GM12878 (cell line): Measurements from ENCODE around the gene KIF22. TPM values are rescaled to one million over a fixed set of nuclear protein-coding genes. Genes with fewer than 3 reads are reported as not detected.

Experiments
- ATF3 ChIP-seq: IDR thresholded peaks from 2 replicates; pipeline ENCODE4 v1.6.1; 2011; ENCODE audit warnings: low read depth, mild to moderate bottlenecking, low read length, moderate library complexity, borderline replicate concordance; ENCODE audit errors: extremely low read depth
- ATF7 ChIP-seq: fragments of 450-650 bp; IDR thresholded peaks from 2 replicates; pipeline ENCODE4 v1.6.1; 2016; ENCODE audit warnings: low read depth, mild to moderate bottlenecking
- BCL3 ChIP-seq: IDR thresholded peaks from 2 replicates; pipeline ENCODE4 v1.6.1; 2011; ENCODE audit warnings: borderline replicate concordance, low read depth, mild to moderate bottlenecking, moderate library complexity, low read length; ENCODE audit not compliant: insufficient read depth, poor library complexity, severe bottlenecking
- BCLAF1 ChIP-seq: fragments of 450-650 bp; IDR thresholded peaks from 2 replicates; pipeline ENCODE4 v1.6.1; 2017; ENCODE audit warnings: antibody characterized with exemption, mild to moderate bottlenecking, moderate library complexity
- ETV6 ChIP-seq, 2 experiments: fragments of 450-650 bp in 1 of 2; IDR thresholded peaks in 1 of 2; conservative IDR thresholded peaks in 1 of 2; 2 replicates each; pipeline ENCODE4 v1.6.1; 2014; ENCODE audit warnings: antibody characterized with exemption in 1 of 2, borderline replicate concordance in 1 of 2, low read depth in 1 of 2, mild to moderate bottlenecking in 1 of 2, moderate library complexity in 1 of 2
- FOS ChIP-seq: IDR thresholded peaks from 3 replicates; pipeline ENCODE4 v1.6.1; 2011; ENCODE audit warnings: borderline replicate concordance; ENCODE audit not compliant: insufficient read length; ENCODE audit errors: extremely low read depth
- GABPA ChIP-seq: IDR thresholded peaks from 2 replicates; pipeline ENCODE4 v1.6.1; 2014; ENCODE audit warnings: antibody characterized with exemption, low read depth, mild to moderate bottlenecking, inconsistent platforms
- IKZF1 ChIP-seq: fragments of 450-650 bp; conservative IDR thresholded peaks from 2 replicates; pipeline ENCODE4 v1.6.1; 2017; ENCODE audit warnings: antibody characterized with exemption, mild to moderate bottlenecking
- IKZF2 ChIP-seq, 2 experiments: fragments of 450-650 bp; IDR thresholded peaks; 2 replicates each; pipeline ENCODE4 v1.6.1; 2017; ENCODE audit warnings: mild to moderate bottlenecking in 2 of 2, moderate library complexity in 2 of 2
- KDM1A ChIP-seq: fragments of 200-600 bp; sonication (generic); IDR thresholded peaks from 2 replicates; pipeline ENCODE4 v1.6.1; 2016; ENCODE audit warnings: borderline replicate concordance
- PBX3 ChIP-seq: IDR thresholded peaks from 2 replicates; pipeline ENCODE4 v1.6.1; 2011; ENCODE audit warnings: mild to moderate bottlenecking, low read depth, low read length, moderate library complexity; ENCODE audit not compliant: insufficient replicate concordance
- POLR2AphosphoS5 ChIP-seq: IDR thresholded peaks from 2 replicates; pipeline ENCODE4 v1.6.1; 2011; ENCODE audit warnings: mild to moderate bottlenecking, low read length, inconsistent platforms
- RAD21 ChIP-seq: IDR thresholded peaks from 2 replicates; pipeline ENCODE4 v1.6.1; 2011; ENCODE audit warnings: mild to moderate bottlenecking, low read depth, low read length, moderate library complexity; ENCODE audit not compliant: insufficient read depth
- SP1 ChIP-seq: IDR thresholded peaks from one replicate; pipeline ENCODE4 v1.6.1; 2011; ENCODE audit warnings: low read depth, low read length
- SRF ChIP-seq, 2 experiments: IDR thresholded peaks; 2 replicates each; pipeline ENCODE4 v1.6.1; 2011; ENCODE audit warnings: low read depth in 2 of 2, low read length in 2 of 2, mild to moderate bottlenecking in 1 of 2, moderate library complexity in 1 of 2
- TARDBP ChIP-seq: IDR thresholded peaks from 2 replicates; pipeline ENCODE4 v1.6.1; 2016; ENCODE audit warnings: borderline replicate concordance
- TBL1XR1 ChIP-seq: IDR thresholded peaks from 2 replicates; pipeline ENCODE4 v1.6.1; 2012; ENCODE audit warnings: low read depth, low read length, improper control_type of control experiment
- ZBTB40 ChIP-seq: fragments of 450-650 bp; IDR thresholded peaks from 2 replicates; pipeline ENCODE4 v1.6.1; 2016; ENCODE audit warnings: mild to moderate bottlenecking, moderate library complexity, borderline replicate concordance
- polyA plus RNA-seq, 11 experiments: library from polyadenylated mRNA; depleted of rRNA in 4 of 11; unstranded in 6 of 11; stranded (reverse) in 5 of 11; fragments of >200 nt; fragmentation: Nextera tagmentation in 4 of 11; fragmentation: Illumina TruSeq in 1 of 11; extraction: Ambion mirVana in 4 of 11; extraction: Trizol in 1 of 11; gene quantifications; 1 replicate in 1 of 11; 2 replicates in 10 of 11; pipeline versions ENCODE4 v1.2.1 to v1.2.3, GENCODE V29; 2011 to 2016; ENCODE audit warnings: inconsistent platforms in 2 of 11, missing spikeins in 2 of 11, low read depth in 1 of 11
- total RNA-seq, 4 experiments: library from RNA; depleted of rRNA in 3 of 4; stranded (reverse); fragments of >200 nt in 3 of 4; fragmentation: Illumina TruSeq in 1 of 4; extraction: Trizol in 1 of 4; gene quantifications; 2 replicates each; pipeline versions ENCODE4 v1.2.1 to v1.2.3, GENCODE V29; 2013 to 2021

Gene KIF22
- total and polyA plus RNA-seq, 10 of the 15 experiments (the other 5 are each of a cell fraction or from before 2014, with no cell fraction given) = 7.6 to 158 (median 132) TPM

GRCh38 chr16:29805232-29806098, 14.9 kb downstream of the KIF22 start (continued):
- no peak for TF ChIP-seq BCLAF1
- no peak for TF ChIP-seq ETV6 (conservative IDR thresholded peaks at IDR 0.05 in 1 of 2, IDR thresholded peaks at IDR 0.05 in 1 of 2; ENCODE audit: borderline replicate concordance in 1 of 2, low read depth in 1 of 2)
- peak; percentile 19 to 28; a peak in 2 of 4 replicates for TF ChIP-seq IKZF2 (IDR thresholded peaks at IDR 0.05)
- peak; percentile 68 for TF ChIP-seq SP1
- no peak for TF ChIP-seq KDM1A
- TF ChIP-seq TBL1XR1 = peak; percentile 56; the same call in 1 of the 2 replicates
- TF ChIP-seq ZBTB40 = no peak; the same call in 1 of the 2 replicates
- no peak for TF ChIP-seq FOS
- TF ChIP-seq BCL3 = peak; percentile 82
- peak; percentile 87; the same call in 1 of the 2 replicates for TF ChIP-seq POLR2AphosphoS5
- no peak for TF ChIP-seq ATF3
- peak; percentile 81 for TF ChIP-seq IKZF1
- TF ChIP-seq RAD21 = no peak
- no peak for TF ChIP-seq PBX3
- TF ChIP-seq GABPA = no peak
- no peak; the same call in 1 of the 2 replicates for TF ChIP-seq ATF7
- TF ChIP-seq TARDBP = 0 out of 2 replicates have a peak, but pooled peaks have one; percentile 73
- peak in 1 of 2 experiments; percentile 60; a peak in 1 of 4 replicates for TF ChIP-seq SRF (IDR thresholded peaks at IDR 0.05; ENCODE audit: low read depth in 2 of 2, low read length in 2 of 2)
